Loucy (cell line): ENCODE measurements around the gene ANKRD33B.

Experiments used
- H2AFZ ChIP-seq: fragments of 200-600 bp; sonication (generic); 2 replicates; pipeline ENCODE4 v1.6.0; 2016; ENCODE audit warnings: antibody characterized with exemption, mild to moderate bottlenecking, low read length, moderate library complexity
- H3F3A ChIP-seq: fragments of 200-600 bp; 2 replicates; pipeline ENCODE4 v1.6.0; 2016; ENCODE audit warnings: antibody characterized with exemption, low read depth, mild to moderate bottlenecking
- H3K27me3 ChIP-seq: fragments of 200-600 bp; sonication (generic); 2 replicates; pipeline ENCODE4 v1.6.1; 2014; ENCODE audit warnings: low read length, mild to moderate bottlenecking; ENCODE audit not compliant: insufficient read depth, poor library complexity, severe bottlenecking
- H3K36me3 ChIP-seq: fragments of 200-600 bp; sonication (generic); 2 replicates; pipeline ENCODE4 v1.6.1; 2016; ENCODE audit warnings: low read length; ENCODE audit not compliant: insufficient read depth
- H3K4me1 ChIP-seq: fragments of 200-600 bp; sonication (generic); 2 replicates; pipeline ENCODE4 v1.5.1; 2014; ENCODE audit warnings: low read length, mild to moderate bottlenecking; ENCODE audit not compliant: insufficient read depth, poor library complexity, severe bottlenecking
- H3K4me2 ChIP-seq: fragments of 200-600 bp; sonication (generic); 2 replicates; pipeline ENCODE4 v1.6.0; 2014; ENCODE audit warnings: antibody characterized with exemption, low read length, low read depth, mild to moderate bottlenecking; ENCODE audit not compliant: poor library complexity, severe bottlenecking
- H3K4me3 ChIP-seq: fragments of 200-600 bp; sonication (generic); 2 replicates; pipeline ENCODE4 v1.5.1; 2014; ENCODE audit warnings: low read length, mild to moderate bottlenecking, mixed read lengths; ENCODE audit not compliant: poor library complexity, severe bottlenecking
- H3K79me2 ChIP-seq: fragments of 200-600 bp; sonication (generic); 2 replicates; pipeline ENCODE4 v1.6.1; 2014; ENCODE audit warnings: low read length; ENCODE audit not compliant: insufficient read depth
- H3K9ac ChIP-seq: fragments of 200-600 bp; sonication (generic); 2 replicates; pipeline ENCODE4 v1.6.0; 2014; ENCODE audit warnings: mild to moderate bottlenecking, low read depth, low read length, moderate library complexity; ENCODE audit not compliant: poor library complexity, severe bottlenecking
- H3K9me2 ChIP-seq: fragments of 200-600 bp; sonication (generic); replicated peaks from 2 replicates; pipeline ENCODE4 v1.6.1; 2016; ENCODE audit warnings: low read depth, low read length, mixed read lengths
- H3K9me3 ChIP-seq: fragments of 200-600 bp; sonication (generic); 2 replicates; pipeline ENCODE4 v1.6.1; 2014; ENCODE audit warnings: mild to moderate bottlenecking, antibody characterized with exemption, low read length, low read depth; ENCODE audit not compliant: insufficient read depth
- H4K20me1 ChIP-seq: fragments of 200-600 bp; sonication (generic); 2 replicates; pipeline ENCODE4 v1.6.0; 2014; ENCODE audit warnings: antibody characterized with exemption, low read length, mild to moderate bottlenecking; ENCODE audit not compliant: insufficient read depth, poor library complexity, severe bottlenecking
- CTCF ChIP-seq: fragments of 200-600 bp; sonication (generic); conservative IDR thresholded peaks from 2 replicates; pipeline ENCODE4 v1.5.1; 2014; ENCODE audit warnings: mild to moderate bottlenecking, antibody characterized with exemption, low read length
- EZH2phosphoT487 ChIP-seq: fragments of 200-600 bp; IDR thresholded peaks from 2 replicates; pipeline ENCODE4 v1.6.1; 2018; ENCODE audit warnings: antibody characterized with exemption, mild to moderate bottlenecking, moderate library complexity, borderline replicate concordance

Gene ANKRD33B

GRCh38 chr5:10527281-10527950 is 36.5 kb upstream of the ANKRD33B start:
- Histone ChIP-seq H3K4me1 (no peaks in the 10 kb centered on the region), H2AFZ (no peak overlapping the region), H4K20me1 (no peaks in the 10 kb centered on the region), H3K9me2 (no peaks in the 10 kb centered on the region), H3K4me3 (no peak overlapping the region), H3K36me3 (no peaks in the 10 kb centered on the region), H3F3A (no peaks in the 10 kb centered on the region), H3K4me2 (no peak overlapping the region), H3K9me3 (no peaks in the 10 kb centered on the region), H3K27me3 (no peaks in the 10 kb centered on the region), H3K9ac (peak overlapping the region; percentile 19), H3K79me2 (no peaks in the 10 kb centered on the region)
- TF ChIP-seq CTCF (no peak), EZH2phosphoT487 (no peak)

- H3K9me2 ChIP-seq = no peaks in the 10 kb centered on the region
- no peaks in the 10 kb centered on the region for H4K20me1 ChIP-seq
- H3K79me2 ChIP-seq = no peaks in the 10 kb centered on the region
- H3K4me3 ChIP-seq = no peak overlapping the region
- H3F3A ChIP-seq = no peaks in the 10 kb centered on the region
- no peaks in the 10 kb centered on the region for H3K4me1 ChIP-seq
- no peak overlapping the region for H2AFZ ChIP-seq
- no peak overlapping the region for H3K4me2 ChIP-seq
- H3K9me3 ChIP-seq = no peaks in the 10 kb centered on the region
- H3K27me3 ChIP-seq = no peaks in the 10 kb centered on the region
- peak; percentile 48 for TF ChIP-seq CTCF
- no peak for TF ChIP-seq EZH2phosphoT487
- peak overlapping the region; percentile 19 for H3K9ac ChIP-seq
- H3K36me3 ChIP-seq = no peaks in the 10 kb centered on the region
Measured at GRCh38 chr5:10528056-10528816, 35.6 kb upstream of the ANKRD33B start.

- H3K9me3 ChIP-seq = no peaks in the 10 kb centered on the region
- no peaks in the 10 kb centered on the region for H3K27me3 ChIP-seq
- no peaks in the 10 kb centered on the region for H4K20me1 ChIP-seq
- H3K9ac ChIP-seq = no peak overlapping the region
- H3K4me2 ChIP-seq = no peak overlapping the region
- H2AFZ ChIP-seq = no peak overlapping the region
- no peaks in the 10 kb centered on the region for H3K4me1 ChIP-seq
- no peaks in the 10 kb centered on the region for H3K79me2 ChIP-seq
- H3K36me3 ChIP-seq = no peaks in the 10 kb centered on the region
- H3K4me3 ChIP-seq = no peak overlapping the region
- TF ChIP-seq EZH2phosphoT487 (no peak), CTCF (no peak)
- H3K9me2 ChIP-seq = no peaks in the 10 kb centered on the region
- no peaks in the 10 kb centered on the region for H3F3A ChIP-seq
Measured at GRCh38 chr5:10528827-10529226, 35.0 kb upstream of the ANKRD33B start.
